ENCODE results near the gene ADAP1.
A peak's percentile ranks its signal among the peaks of the same experiment; 100 is the strongest.

Gene ADAP1

GRCh38 chr7:999941-1000935, 45.8 kb upstream of the ADAP1 start:
- Histone ChIP-seq H3K23ac (ENCODE audit: low read length) (no peak overlapping the region), H3K27ac (ENCODE audit: low read depth, low read length) (no peak overlapping the region), H2BK5ac (ENCODE audit: low read depth, low read length, poor library complexity) (no peak overlapping the region), H2AK5ac (ENCODE audit: low read length) (no peak overlapping the region), H3K4me2 (ENCODE audit: low read length) (no peak overlapping the region), H3K36me3 (ENCODE audit: control insufficient read depth in 1 of 2, insufficient read depth in 2 of 2, low read length in 2 of 2) (peaks cover 3 to 13% of the 10 kb centered on the region in 2 experiments), H4K12ac (ENCODE audit: low read depth, low read length) (no peak overlapping the region), H3K4ac (ENCODE audit: low read depth, low read length) (no peak overlapping the region), H3K9me3 (ENCODE audit: insufficient read depth, low read depth, low read length) (peaks cover 2% of the 10 kb centered on the region), H2BK120ac (ENCODE audit: insufficient read depth, low read length, poor library complexity) (no peak overlapping the region), H3K27me3 (ENCODE audit: insufficient read depth, low read length) (no peaks in the 10 kb centered on the region), H3K79me1 (ENCODE audit: low read length) (no peaks in the 10 kb centered on the region), H3K18ac (ENCODE audit: low read length) (no peak overlapping the region), H3K4me3 (ENCODE audit: low read depth, low read length) (no peak overlapping the region), H4K91ac (ENCODE audit: low read depth, low read length) (peak overlapping the region; percentile 25), H2BK12ac (ENCODE audit: low read length) (no peak overlapping the region), H4K8ac (ENCODE audit: low read depth, low read length) (no peak overlapping the region), H3K79me2 (ENCODE audit: control insufficient read depth, insufficient read depth, low read length, poor library complexity) (no peaks in the 10 kb centered on the region), H2AFZ (ENCODE audit: insufficient read depth, low read length, poor library complexity) (no peak overlapping the region), H3K14ac (ENCODE audit: low read length) (no peak overlapping the region), H3K4me1 (ENCODE audit: control insufficient read depth in 1 of 2, insufficient read depth in 2 of 2, low read length in 2 of 2) (peaks cover 4 to 8% of the 10 kb centered on the region in 2 experiments), H3K9ac (ENCODE audit: low read length) (no peak overlapping the region)
- no CpG with 5 or more reads among the region's 52 CpGs for WGBS (ENCODE audit: extremely low coverage, insufficient coverage, insufficient read length)
- DNase-seq = peak; percentile 58 to 84

GRCh38 chr7:999149-999879, 44.8 kb upstream of the ADAP1 start:
- no peak overlapping the region for H2AFZ ChIP-seq (ENCODE audit: insufficient read depth, low read length, poor library complexity)
- WGBS (ENCODE audit: extremely low coverage, insufficient coverage, insufficient read length) = no CpG with 5 or more reads among the region's 28 CpGs
- H3K14ac ChIP-seq (ENCODE audit: low read length) = no peak overlapping the region
- H3K27me3 ChIP-seq (ENCODE audit: insufficient read depth, low read length) = no peaks in the 10 kb centered on the region
- no peak overlapping the region for H3K9ac ChIP-seq (ENCODE audit: low read length)
- peak; percentile 58 to 67 for DNase-seq
- no peak overlapping the region for H3K27ac ChIP-seq (ENCODE audit: low read depth, low read length)
- no peak overlapping the region for H2BK120ac ChIP-seq (ENCODE audit: insufficient read depth, low read length, poor library complexity)
- H3K23ac ChIP-seq (ENCODE audit: low read length) = no peak overlapping the region
- peaks cover 8 to 12% of the 10 kb centered on the region in 2 experiments for H3K36me3 ChIP-seq (ENCODE audit: control insufficient read depth in 1 of 2, insufficient read depth in 2 of 2, low read length in 2 of 2)
- H4K91ac ChIP-seq (ENCODE audit: low read depth, low read length) = peak overlapping the region; percentile 34
- H3K9me3 ChIP-seq (ENCODE audit: insufficient read depth, low read depth, low read length) = peaks cover 2% of the 10 kb centered on the region
- no peak overlapping the region for H3K4me3 ChIP-seq (ENCODE audit: low read depth, low read length)
- no peak overlapping the region for H2BK5ac ChIP-seq (ENCODE audit: low read depth, low read length, poor library complexity)
- H3K79me1 ChIP-seq (ENCODE audit: low read length) = no peaks in the 10 kb centered on the region
- H2AK5ac ChIP-seq (ENCODE audit: low read length) = no peak overlapping the region
- H4K8ac ChIP-seq (ENCODE audit: low read depth, low read length) = no peak overlapping the region
- H2BK12ac ChIP-seq (ENCODE audit: low read length) = no peak overlapping the region
- H3K4ac ChIP-seq (ENCODE audit: low read depth, low read length) = no peak overlapping the region
- no peak overlapping the region for H3K4me2 ChIP-seq (ENCODE audit: low read length)
- no peaks in the 10 kb centered on the region for H3K79me2 ChIP-seq (ENCODE audit: control insufficient read depth, insufficient read depth, low read length, poor library complexity)
- H4K12ac ChIP-seq (ENCODE audit: low read depth, low read length) = no peak overlapping the region
- H3K4me1 ChIP-seq (ENCODE audit: control insufficient read depth in 1 of 2, insufficient read depth in 2 of 2, low read length in 2 of 2) = peaks cover 4 to 8% of the 10 kb centered on the region in 2 experiments
- no peak overlapping the region for H3K18ac ChIP-seq (ENCODE audit: low read length)

- Histone ChIP-seq H2BK12ac (ENCODE audit: low read length) (no peak overlapping the region), H3K23ac (ENCODE audit: low read length) (no peak overlapping the region), H3K36me3 (ENCODE audit: control insufficient read depth in 1 of 2, insufficient read depth in 2 of 2, low read length in 2 of 2) (peaks cover 8 to 12% of the 10 kb centered on the region in 2 experiments), H3K4me3 (ENCODE audit: low read depth, low read length) (no peak overlapping the region), H3K9me3 (ENCODE audit: insufficient read depth, low read depth, low read length) (peaks cover 2% of the 10 kb centered on the region), H2AFZ (ENCODE audit: insufficient read depth, low read length, poor library complexity) (no peak overlapping the region), H3K4ac (ENCODE audit: low read depth, low read length) (no peak overlapping the region), H4K8ac (ENCODE audit: low read depth, low read length) (no peak overlapping the region), H3K27me3 (ENCODE audit: insufficient read depth, low read length) (no peaks in the 10 kb centered on the region), H2AK5ac (ENCODE audit: low read length) (no peak overlapping the region), H2BK120ac (ENCODE audit: insufficient read depth, low read length, poor library complexity) (no peak overlapping the region), H3K27ac (ENCODE audit: low read depth, low read length) (no peak overlapping the region), H3K9ac (ENCODE audit: low read length) (no peak overlapping the region), H3K18ac (ENCODE audit: low read length) (no peak overlapping the region), H3K4me1 (ENCODE audit: control insufficient read depth in 1 of 2, insufficient read depth in 2 of 2, low read length in 2 of 2) (peaks cover 6 to 15% of the 10 kb centered on the region in 2 experiments), H4K12ac (ENCODE audit: low read depth, low read length) (no peak overlapping the region), H3K4me2 (ENCODE audit: low read length) (no peak overlapping the region), H3K79me1 (ENCODE audit: low read length) (no peaks in the 10 kb centered on the region), H3K79me2 (ENCODE audit: control insufficient read depth, insufficient read depth, low read length, poor library complexity) (no peaks in the 10 kb centered on the region), H4K91ac (ENCODE audit: low read depth, low read length) (peak overlapping the region; percentile 41), H2BK5ac (ENCODE audit: low read depth, low read length, poor library complexity) (no peak overlapping the region), H3K14ac (ENCODE audit: low read length) (no peak overlapping the region)
- peak in 1 of 2 donors; percentile 58 for DNase-seq
- WGBS (ENCODE audit: extremely low coverage, insufficient coverage, insufficient read length) = no CpG with 5 or more reads among the region's 45 CpGs
Measured at GRCh38 chr7:997404-998395, 43.2 kb upstream of the ADAP1 start.
